Neuronal stem cell (in vitro differentiated cells): ENCODE data around the gene NOS1AP.

ENCODE experiments used
- DNase-seq: peaks from one replicate; pipeline ENCODE4 v3.0.0-alpha.2; 2013; ENCODE audit warnings: low spot score
- H2AFZ ChIP-seq: one replicate; pipeline ENCODE4 v1.6.1; 2013; ENCODE audit warnings: mild to moderate bottlenecking, low read length, inconsistent platforms
- H2AK5ac ChIP-seq: 2 replicates; pipeline ENCODE4 v1.6.1; 2013; ENCODE audit warnings: low read depth, mild to moderate bottlenecking, inconsistent platforms, low read length, moderate library complexity, mixed read lengths
- H2BK120ac ChIP-seq: 2 replicates; pipeline ENCODE4 v1.6.1; 2013; ENCODE audit warnings: low read depth, mild to moderate bottlenecking, inconsistent platforms, low read length, moderate library complexity, mixed read lengths
- H2BK12ac ChIP-seq: one replicate; pipeline ENCODE4 v1.6.1; 2013; ENCODE audit warnings: low read length, inconsistent platforms
- H2BK15ac ChIP-seq: 2 replicates; pipeline ENCODE4 v1.6.1; 2013; ENCODE audit warnings: mild to moderate bottlenecking, low read length, inconsistent platforms, mixed read lengths
- H2BK5ac ChIP-seq: one replicate; pipeline ENCODE4 v1.6.1; 2013; ENCODE audit warnings: inconsistent platforms, mild to moderate bottlenecking, low read length, moderate library complexity
- H3K14ac ChIP-seq: one replicate; pipeline ENCODE4 v1.6.1; 2013; ENCODE audit warnings: low read length, inconsistent platforms
- H3K18ac ChIP-seq: 2 replicates; pipeline ENCODE4 v1.6.1; 2013; ENCODE audit warnings: low read length, inconsistent platforms
- H3K23ac ChIP-seq: 2 replicates; pipeline ENCODE4 v1.6.1; 2013; ENCODE audit warnings: low read depth, mild to moderate bottlenecking, mixed read lengths, low read length, inconsistent platforms; ENCODE audit not compliant: poor library complexity
- H3K27ac ChIP-seq: replicated peaks from 3 replicates; pipeline ENCODE4 v1.5.1; 2013; ENCODE audit warnings: low read length, inconsistent platforms
- H3K27me3 ChIP-seq, 3 experiments: 2 replicates each; pipeline ENCODE4 v1.6.1; 2013; ENCODE audit warnings: low read length in 3 of 3, mild to moderate bottlenecking in 2 of 3, inconsistent platforms in 1 of 3, low read depth in 1 of 3, mixed read lengths in 1 of 3, moderate library complexity in 1 of 3; ENCODE audit not compliant: control insufficient read depth in 3 of 3, insufficient read depth in 3 of 3
- H3K36me3 ChIP-seq, 2 donors: replicated peaks in 1 of 2; 2 replicates each; pipeline ENCODE4 v1.6.1; 2013; ENCODE audit warnings: low read length in 2 of 2; ENCODE audit not compliant: control insufficient read depth in 2 of 2, insufficient read depth in 2 of 2
- H3K4ac ChIP-seq: 2 replicates; pipeline ENCODE4 v1.6.1; 2013; ENCODE audit warnings: inconsistent platforms, mild to moderate bottlenecking, low read length, moderate library complexity
- H3K4me1 ChIP-seq, 2 donors: 1 replicate in 1 of 2; 2 replicates in 1 of 2; pipeline ENCODE4 v1.6.1; 2013; ENCODE audit warnings: low read length in 2 of 2, low read depth in 1 of 2; ENCODE audit not compliant: control insufficient read depth in 2 of 2, insufficient read depth in 1 of 2
- H3K4me2 ChIP-seq: one replicate; pipeline ENCODE4 v1.6.1; 2013; ENCODE audit warnings: mild to moderate bottlenecking, low read length, inconsistent platforms; ENCODE audit not compliant: insufficient read depth, poor library complexity, severe bottlenecking
- H3K4me3 ChIP-seq, 2 donors: 2 replicates each; pipeline ENCODE4 v1.5.1; 2013; ENCODE audit warnings: low read length in 2 of 2, mild to moderate bottlenecking in 2 of 2, inconsistent platforms in 1 of 2, moderate library complexity in 1 of 2
- H3K79me1 ChIP-seq: one replicate; pipeline ENCODE4 v1.6.1; 2013; ENCODE audit warnings: low read depth, mild to moderate bottlenecking, inconsistent platforms, low read length, moderate library complexity
- H3K9ac ChIP-seq: one replicate; pipeline ENCODE4 v1.6.1; 2013; ENCODE audit warnings: mild to moderate bottlenecking, low read depth, low read length, inconsistent platforms; ENCODE audit not compliant: poor library complexity
- H3K9me3 ChIP-seq, 2 donors: replicated peaks in 1 of 2; 2 replicates each; pipeline versions ENCODE3 to v1.6.1; 2013; ENCODE audit warnings: low read length in 2 of 2, mild to moderate bottlenecking in 2 of 2, inconsistent platforms in 1 of 2, low read depth in 1 of 2, mixed read lengths in 1 of 2, moderate library complexity in 1 of 2; ENCODE audit not compliant: control insufficient read depth in 2 of 2, insufficient read depth in 1 of 2
- H4K8ac ChIP-seq: one replicate; pipeline ENCODE4 v1.6.1; 2013; ENCODE audit warnings: low read depth, mild to moderate bottlenecking, inconsistent platforms, low read length, moderate library complexity
- H4K91ac ChIP-seq: one replicate; pipeline ENCODE4 v1.6.1; 2013; ENCODE audit warnings: low read length, low read depth, mild to moderate bottlenecking, inconsistent platforms; ENCODE audit not compliant: poor library complexity
- WGBS, 2 donors: extraction: QIAGEN DNeasy Blood & Tissue Kit; methylation state at CpG; one replicate each; pipeline ENCODE4 v1.1.7; 2013; ENCODE audit warnings: missing lambda C conversion rate in 2 of 2, mixed read lengths in 1 of 2; ENCODE audit not compliant: insufficient read length in 2 of 2, insufficient replicate concordance in 1 of 2; ENCODE audit errors: extremely low coverage in 2 of 2; 5-methylcytosine and 5-hydroxymethylcytosine counted together

The NOS1AP gene

GRCh38 chr1:162224267-162224666, 154.8 kb downstream of the NOS1AP start:
- Histone ChIP-seq H3K9ac (no peak overlapping the region), H3K14ac (no peak overlapping the region), H3K36me3 (no peaks in the 10 kb centered on the region), H3K23ac (no peak overlapping the region), H3K18ac (no peak overlapping the region), H2BK15ac (no peak overlapping the region), H2BK12ac (no peak overlapping the region), H3K4ac (no peak overlapping the region), H3K79me1 (no peaks in the 10 kb centered on the region), H3K27ac (no peak overlapping the region), H3K9me3 (no peaks in the 10 kb centered on the region), H3K4me2 (no peak overlapping the region), H4K91ac (no peak overlapping the region), H2BK120ac (no peak overlapping the region), H3K27me3 (no peaks in the 10 kb centered on the region), H3K4me3 (no peak overlapping the region), H4K8ac (no peak overlapping the region), H2BK5ac (no peak overlapping the region), H2AFZ (no peak overlapping the region), H2AK5ac (no peak overlapping the region), H3K4me1 (peaks cover 15 to 24% of the 10 kb centered on the region in 2 donors)
- no peak for DNase-seq

GRCh38 chr1:162228586-162228985, 159.1 kb downstream of the NOS1AP start:
- H2AK5ac ChIP-seq, result no peak overlapping the region
- H3K27me3 ChIP-seq, result no peaks in the 10 kb centered on the region
- WGBS, 2 donors, result no CpG with 5 or more reads among the region's 5 CpGs
- peaks cover 14 to 16% of the 10 kb centered on the region in 2 donors for H3K4me1 ChIP-seq
- H2BK5ac ChIP-seq, result no peak overlapping the region
- H3K23ac ChIP-seq, result no peak overlapping the region
- no peak overlapping the region for H3K27ac ChIP-seq
- no peak for DNase-seq
- no peak overlapping the region for H3K4ac ChIP-seq
- H2BK15ac ChIP-seq, result no peak overlapping the region
- H3K9me3 ChIP-seq, result no peaks in the 10 kb centered on the region
- no peak overlapping the region for H2BK120ac ChIP-seq
- no peak overlapping the region for H4K91ac ChIP-seq
- no peak overlapping the region for H3K18ac ChIP-seq
- H3K14ac ChIP-seq, result no peak overlapping the region
- no peak overlapping the region for H3K4me3 ChIP-seq
- no peaks in the 10 kb centered on the region for H3K79me1 ChIP-seq
- H3K9ac ChIP-seq, result no peak overlapping the region
- no peak overlapping the region for H4K8ac ChIP-seq
- no peak overlapping the region for H3K4me2 ChIP-seq
- no peak overlapping the region for H2AFZ ChIP-seq
- H2BK12ac ChIP-seq, result no peak overlapping the region
- H3K36me3 ChIP-seq, result no peaks in the 10 kb centered on the region

- H2BK5ac ChIP-seq, result no peak overlapping the region
- H4K8ac ChIP-seq, result no peak overlapping the region
- no peak overlapping the region for H3K9ac ChIP-seq
- no peak overlapping the region for H2AK5ac ChIP-seq
- no peak overlapping the region for H2BK120ac ChIP-seq
- H3K4ac ChIP-seq, result no peak overlapping the region
- H3K18ac ChIP-seq, result no peak overlapping the region
- no peaks in the 10 kb centered on the region for H3K36me3 ChIP-seq
- H3K27me3 ChIP-seq, result no peaks in the 10 kb centered on the region
- H3K4me2 ChIP-seq, result no peak overlapping the region
- no peak overlapping the region for H2BK15ac ChIP-seq
- no peaks in the 10 kb centered on the region for H3K9me3 ChIP-seq
- peaks cover 14% of the 10 kb centered on the region in 2 donors for H3K4me1 ChIP-seq
- no peak for DNase-seq
- H3K23ac ChIP-seq, result no peak overlapping the region
- no peaks in the 10 kb centered on the region for H3K79me1 ChIP-seq
- H3K4me3 ChIP-seq, result no peak overlapping the region
- no peak overlapping the region for H3K27ac ChIP-seq
- H3K14ac ChIP-seq, result no peak overlapping the region
- H2AFZ ChIP-seq, result no peak overlapping the region
- whole genome bisulfite sequencing, 2 donors, result no CpG with 5 or more reads among the region's 2 CpGs
- no peak overlapping the region for H4K91ac ChIP-seq
- no peak overlapping the region for H2BK12ac ChIP-seq
Observed at GRCh38 chr1:162229549-162229948, 160.1 kb downstream of the NOS1AP start.

- Histone ChIP-seq H3K4me3 (no peak overlapping the region), H3K79me1 (no peaks in the 10 kb centered on the region), H3K36me3 (no peaks in the 10 kb centered on the region), H2AK5ac (no peak overlapping the region), H3K14ac (no peak overlapping the region), H3K23ac (no peak overlapping the region), H3K4ac (no peak overlapping the region), H4K8ac (no peak overlapping the region), H3K18ac (no peak overlapping the region), H2BK5ac (no peak overlapping the region), H4K91ac (no peak overlapping the region), H2AFZ (no peak overlapping the region), H3K9me3 (no peaks in the 10 kb centered on the region), H2BK15ac (no peak overlapping the region), H3K27me3 (no peaks in the 10 kb centered on the region), H3K4me2 (no peak overlapping the region), H3K27ac (no peak overlapping the region), H3K9ac (no peak overlapping the region), H3K4me1 (peaks cover 10 to 12% of the 10 kb centered on the region in 2 donors), H2BK12ac (no peak overlapping the region), H2BK120ac (no peak overlapping the region)
- DNase-seq, result no peak
- WGBS, 2 donors, result no CpG with 5 or more reads among the region's 3 CpGs
Observed at GRCh38 chr1:162230096-162230495, 160.6 kb downstream of the NOS1AP start.
